CD14-positive monocyte (primary cell): ENCODE results near the gene EP400. TPM values are rescaled to one million over a fixed set of nuclear protein-coding genes. Genes with fewer than 3 reads are reported as not detected.

Source experiments
- DNase-seq, 3 donors: peaks; one replicate each; pipeline ENCODE4 v3.0.0-alpha.2; 2011 to 2022
- H2AFZ ChIP-seq: 2 replicates; pipeline ENCODE4 v1.6.0; 2012; ENCODE audit warnings: mild to moderate bottlenecking, low read depth, low read length, inconsistent platforms; ENCODE audit not compliant: insufficient read depth, poor library complexity, severe bottlenecking
- H3K27ac ChIP-seq, 2 donors: 1 replicate in 1 of 2; 2 replicates in 1 of 2; pipeline ENCODE4 v1.5.1; 2012 to 2013; ENCODE audit warnings: low read length in 2 of 2, control low read depth in 1 of 2, inconsistent platforms in 1 of 2, low read depth in 1 of 2, mild to moderate bottlenecking in 1 of 2
- H3K27me3 ChIP-seq, 2 donors: one replicate each; pipeline versions ENCODE4 v1.6.0 to v1.6.1; 2011 to 2013; ENCODE audit warnings: low read length in 2 of 2; ENCODE audit not compliant: control insufficient read depth in 2 of 2, insufficient read depth in 2 of 2
- H3K36me3 ChIP-seq, 2 donors: replicated peaks in 1 of 2; 1 replicate in 1 of 2; 2 replicates in 1 of 2; pipeline versions ENCODE4 v1.5.1 to v1.6.1; 2012 to 2013; ENCODE audit warnings: low read length in 2 of 2, control low read depth in 1 of 2, inconsistent platforms in 1 of 2, mild to moderate bottlenecking in 1 of 2; ENCODE audit not compliant: insufficient read depth in 2 of 2, control insufficient read depth in 1 of 2
- H3K4me1 ChIP-seq, 2 donors: 1 replicate in 1 of 2; 2 replicates in 1 of 2; pipeline versions ENCODE4 v1.5.1 to v1.6.1; 2012 to 2013; ENCODE audit warnings: low read length in 2 of 2, control low read depth in 1 of 2, inconsistent platforms in 1 of 2, mild to moderate bottlenecking in 1 of 2, moderate library complexity in 1 of 2; ENCODE audit not compliant: insufficient read depth in 2 of 2, control insufficient read depth in 1 of 2
- H3K4me2 ChIP-seq: replicated peaks from 2 replicates; pipeline ENCODE3; 2012; ENCODE audit warnings: low read length, moderate library complexity, mild to moderate bottlenecking; ENCODE audit not compliant: poor library complexity, severe bottlenecking; ENCODE audit errors: extremely low read depth
- H3K4me3 ChIP-seq, 3 experiments: fragments of 200-600 bp in 1 of 3; sonication (generic) in 1 of 3; replicated peaks in 1 of 3; 1 replicate in 2 of 3; 2 replicates in 1 of 3; pipeline ENCODE4 v1.5.1; 2011 to 2013; ENCODE audit warnings: low read length in 3 of 3, mild to moderate bottlenecking in 3 of 3, control low read depth in 2 of 3, low read depth in 2 of 3, inconsistent platforms in 1 of 3, moderate library complexity in 1 of 3
- H3K79me2 ChIP-seq: 2 replicates; pipeline ENCODE4 v1.6.0; 2012; ENCODE audit warnings: mild to moderate bottlenecking, control low read depth, inconsistent platforms, low read length, moderate library complexity; ENCODE audit not compliant: insufficient read depth
- H3K9ac ChIP-seq: 2 replicates; pipeline ENCODE4 v1.6.0; 2017; ENCODE audit warnings: low read length, mild to moderate bottlenecking; ENCODE audit not compliant: insufficient read depth, poor library complexity, severe bottlenecking
- H3K9me3 ChIP-seq, 2 donors: replicated peaks in 1 of 2; 1 replicate in 1 of 2; 2 replicates in 1 of 2; pipeline versions ENCODE4 v1.5.1 to v1.6.1; 2012 to 2013; ENCODE audit warnings: low read length in 2 of 2, control low read depth in 1 of 2; ENCODE audit not compliant: control insufficient read depth in 1 of 2, insufficient read depth in 1 of 2
- H4K20me1 ChIP-seq: 2 replicates; pipeline ENCODE4 v1.6.0; 2012; ENCODE audit warnings: mild to moderate bottlenecking, low read length, control low read depth, moderate library complexity; ENCODE audit not compliant: insufficient read depth
- H3K27ac Mint-ChIP-seq, 7 donors: one replicate each; pipeline ENCODE4 v1.8.0; 2020; ENCODE audit warnings: mild to moderate bottlenecking in 7 of 7, mixed read lengths in 7 of 7, moderate library complexity in 6 of 7, inconsistent platforms in 2 of 7
- H3K27me3 Mint-ChIP-seq, 3 donors: one replicate each; pipeline ENCODE4 v1.8.0; 2021 to 2022; ENCODE audit warnings: low read depth in 3 of 3, mild to moderate bottlenecking in 3 of 3, mixed read lengths in 3 of 3, moderate library complexity in 3 of 3, inconsistent platforms in 1 of 3
- H3K36me3 Mint-ChIP-seq, 2 donors: one replicate each; pipeline ENCODE4 v1.8.0; 2020; ENCODE audit warnings: mixed read lengths in 2 of 2, inconsistent platforms in 1 of 2, mild to moderate bottlenecking in 1 of 2
- H3K4me1 Mint-ChIP-seq: one replicate; pipeline ENCODE4 v1.8.0; 2020; ENCODE audit warnings: mild to moderate bottlenecking, mixed read lengths
- H3K4me3 Mint-ChIP-seq, 2 donors: one replicate each; pipeline ENCODE4 v1.8.0; 2020; ENCODE audit warnings: mild to moderate bottlenecking in 2 of 2, mixed read lengths in 2 of 2, moderate library complexity in 1 of 2
- H3K9me3 Mint-ChIP-seq, 7 donors: one replicate each; pipeline ENCODE4 v1.8.0; 2020 to 2022; ENCODE audit warnings: mixed read lengths in 7 of 7, mild to moderate bottlenecking in 6 of 7, moderate library complexity in 6 of 7, inconsistent platforms in 2 of 7
- CTCF ChIP-seq: fragments of 200-600 bp; IDR thresholded peaks from one replicate; pipeline ENCODE4 v1.8.0; 2022; ENCODE audit warnings: antibody characterized with exemption, mild to moderate bottlenecking
- WGBS: methylation state at CpG from one replicate; pipeline ENCODE4 v1.1.5; 2013; ENCODE audit warnings: missing lambda C conversion rate; ENCODE audit not compliant: insufficient coverage; 5-methylcytosine and 5-hydroxymethylcytosine counted together
- intact Hi-C, 2 donors: fragments of 100-400 bp; cut with micrococcal nuclease; formaldehyde crosslinking; loops; one replicate each; pipeline versions ENCODE4 v1.15.0 to v1.15.1; 2023
- polyA plus RNA-seq, 3 donors: library from polyadenylated mRNA; depleted of rRNA in 1 of 3; unstranded in 2 of 3; stranded (reverse) in 1 of 3; fragments of 300-500 nt in 2 of 3; fragments of >200 nt in 1 of 3; fragmentation: Illumina TruSeq in 2 of 3; gene quantifications; 1 replicate in 2 of 3; 2 replicates in 1 of 3; pipeline ENCODE4 v1.2.3, GENCODE V29; 2012 to 2021

Gene EP400
- polyA plus RNA-seq, 3 donors, result 0.65 to 12.1 (median 0.81) TPM

- H3K36me3 Mint-ChIP-seq, result peaks cover 80 to 88% of the 10 kb centered on the region in 2 donors
Observed at GRCh38 chr12:132066749-132067148, 117.0 kb downstream of the EP400 start.

GRCh38 chr12:132067182-132067581 lies 117.4 kb downstream of the EP400 start:
- Mint-ChIP-seq H3K4me1 (peaks cover 26% of the 10 kb centered on the region), H3K27ac (no peak overlapping the region), H3K36me3 (peaks cover 80 to 88% of the 10 kb centered on the region in 2 donors), H3K4me3 (no peak overlapping the region), H3K27me3 (no peaks in the 10 kb centered on the region), H3K9me3 (peaks cover 0 to 2% (median 0%) of the 10 kb centered on the region in 7 donors)
- Histone ChIP-seq H2AFZ (no peak overlapping the region), H3K9me3 (no peaks in the 10 kb centered on the region), H3K36me3 (peaks cover 73 to 95% of the 10 kb centered on the region in 2 donors), H4K20me1 (peaks cover 8% of the 10 kb centered on the region), H3K27ac (no peak overlapping the region), H3K79me2 (no peaks in the 10 kb centered on the region), H3K9ac (no peak overlapping the region), H3K4me3 (no peak overlapping the region), H3K27me3 (no peaks in the 10 kb centered on the region), H3K4me2 (no peak overlapping the region), H3K4me1 (peaks cover 15 to 17% of the 10 kb centered on the region in 2 donors)
- TF ChIP-seq CTCF, result no peak
- DNase-seq, result no peak
- intact Hi-C loops, result no loop called here
- 94% methylated on average over 7 of the region's 7 CpGs for WGBS

More at GRCh38 chr12:132066749-132067148, 117.0 kb downstream of the EP400 start:
- intact Hi-C loops, result no loop called here
- Histone ChIP-seq H3K79me2 (no peaks in the 10 kb centered on the region), H3K27ac (no peak overlapping the region), H3K4me2 (no peak overlapping the region), H3K9me3 (no peaks in the 10 kb centered on the region), H2AFZ (no peak overlapping the region), H3K36me3 (peaks cover 73 to 95% of the 10 kb centered on the region in 2 donors), H3K4me3 (no peak overlapping the region), H3K27me3 (no peaks in the 10 kb centered on the region), H3K4me1 (peaks cover 15 to 17% of the 10 kb centered on the region in 2 donors), H3K9ac (no peak overlapping the region), H4K20me1 (peaks cover 8% of the 10 kb centered on the region)
- H3K27ac Mint-ChIP-seq, result no peak overlapping the region
- H3K27me3 Mint-ChIP-seq, result no peaks in the 10 kb centered on the region
- peak overlapping the region in 1 of 2 donors; percentile 43 for H3K4me3 Mint-ChIP-seq
- peaks cover 0 to 2% (median 0%) of the 10 kb centered on the region in 7 donors for H3K9me3 Mint-ChIP-seq
- peaks cover 26% of the 10 kb centered on the region for H3K4me1 Mint-ChIP-seq
- no peak for TF ChIP-seq CTCF
- 91% methylated on average over 18 of the region's 23 CpGs for WGBS
- DNase-seq, result no peak
